ENCODE data around the gene TSPAN16.
"Not testable (repeated sequence)": the region's sequence is repeated elsewhere in the genome, so short reads cannot be mapped to it uniquely, and the experiment has no call there.

TSPAN16 gene

GRCh38 chr19:11345122-11345803 lies 49.3 kb downstream of the TSPAN16 start:
- DNase-seq (ENCODE audit: low spot score): no peak
- FAIRE-seq: no peak

- FAIRE-seq (no peak), DNase-seq (ENCODE audit: low spot score) (peak; percentile 93)
Measured at GRCh38 chr19:11346104-11346940, 50.4 kb downstream of the TSPAN16 start, which contains the start of the genes CCDC159 and TMEM205. TSS of gene CCDC159 (plus strand) at chr19:11346519. CDS start at chr19:11346607, 88 bp downstream. TSS of gene TMEM205 (minus strand) at chr19:11346268. CDS start at chr19:11345619, 649 bp downstream.

DNA sequence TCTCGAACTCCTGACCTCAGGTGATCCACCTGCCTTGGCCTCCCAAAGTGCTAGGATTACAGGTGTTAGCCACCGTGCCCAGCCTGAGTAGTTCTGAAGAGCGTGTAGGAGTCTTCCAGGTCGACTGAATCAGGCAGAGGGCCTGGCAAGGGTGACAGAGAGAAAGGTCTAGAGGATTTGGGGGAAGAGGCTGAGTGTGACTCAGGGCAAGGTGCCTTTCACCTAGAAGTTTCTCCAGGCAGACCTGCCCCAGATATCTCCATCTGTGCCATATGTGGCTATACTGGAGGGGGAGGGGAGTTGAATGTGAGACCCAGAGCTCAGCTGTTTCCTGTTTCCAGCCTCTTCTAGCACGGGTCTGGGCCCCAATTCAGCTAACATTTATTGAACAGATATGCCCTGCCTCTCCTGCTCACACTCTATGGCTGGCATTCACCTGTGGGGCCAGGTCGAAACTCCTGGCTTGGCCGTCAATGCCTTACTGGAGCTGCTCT lies 51.6 kb downstream of the TSPAN16 start:
- DNase-seq (ENCODE audit: low spot score) (no peak), FAIRE-seq (no peak)

DNA sequence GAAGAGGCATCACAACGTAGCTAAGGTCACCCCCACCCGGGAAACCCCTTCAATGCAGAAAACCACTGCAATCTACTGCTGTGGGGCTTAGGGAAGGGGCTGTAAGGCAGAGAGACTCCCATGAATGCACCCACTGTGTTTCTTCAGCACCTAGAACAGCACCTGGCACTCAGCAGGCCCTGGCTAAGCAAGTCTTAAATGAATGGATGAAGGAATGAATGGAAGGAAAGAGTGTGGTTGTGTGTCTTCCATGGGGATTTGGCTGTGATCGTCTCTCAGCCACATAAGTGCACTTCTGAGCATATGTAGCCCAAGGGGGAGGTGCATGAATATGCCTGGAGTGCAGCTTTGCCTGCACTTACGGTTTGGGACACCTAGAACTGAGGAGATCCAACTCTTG lies 53.2 kb downstream of the TSPAN16 start:
- no peak for FAIRE-seq
- no peak for DNase-seq (ENCODE audit: low spot score)

- DNase-seq (ENCODE audit: low spot score); FAIRE-seq: not testable (repeated sequence)
Measured at GRCh38 chr19:11354102-11354501, 58.1 kb downstream of the TSPAN16 start.

- DNase-seq (ENCODE audit: low spot score) (peak; percentile 78), FAIRE-seq (no peak)
Measured at GRCh38 chr19:11355160-11356073, 59.5 kb downstream of the TSPAN16 start, which contains the start of gene PLPPR2. TSS of gene PLPPR2 (plus strand) at chr19:11355432. CDS start at chr19:11357674, 2,242 bp downstream.

GRCh38 chr19:11356074-11356397 lies 60.1 kb downstream of the TSPAN16 start:
- DNase-seq (ENCODE audit: low spot score) (no peak), FAIRE-seq (peak; percentile 55)

- DNase-seq (ENCODE audit: low spot score) (no peak), FAIRE-seq (no peak)
Measured at GRCh38 chr19:11356676-11357550, 61.0 kb downstream of the TSPAN16 start.

DNA sequence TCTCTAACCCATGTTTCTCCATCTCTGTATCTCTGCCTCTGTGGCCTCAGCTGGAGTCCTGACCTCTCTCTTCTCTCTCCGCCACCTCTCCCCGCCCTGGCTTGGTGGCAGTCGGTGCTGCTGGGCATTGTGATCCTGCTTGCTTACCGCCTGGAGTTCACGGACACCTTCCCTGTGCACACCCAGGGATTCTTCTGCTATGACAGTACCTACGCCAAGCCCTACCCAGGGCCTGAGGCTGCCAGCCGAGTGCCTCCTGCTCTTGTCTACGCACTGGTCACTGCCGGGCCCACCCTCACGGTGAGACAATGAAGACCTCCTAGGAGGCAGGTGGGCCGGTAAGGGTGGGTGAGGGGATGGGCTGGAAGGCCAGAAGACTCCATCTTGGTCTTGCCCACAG lies 63.5 kb downstream of the TSPAN16 start:
- DNase-seq (ENCODE audit: low spot score) (no peak), FAIRE-seq (no peak)

GRCh38 chr19:11361037-11361770 lies 65.2 kb downstream of the TSPAN16 start:
- no peak for DNase-seq (ENCODE audit: low spot score)
- no peak for FAIRE-seq

DNA sequence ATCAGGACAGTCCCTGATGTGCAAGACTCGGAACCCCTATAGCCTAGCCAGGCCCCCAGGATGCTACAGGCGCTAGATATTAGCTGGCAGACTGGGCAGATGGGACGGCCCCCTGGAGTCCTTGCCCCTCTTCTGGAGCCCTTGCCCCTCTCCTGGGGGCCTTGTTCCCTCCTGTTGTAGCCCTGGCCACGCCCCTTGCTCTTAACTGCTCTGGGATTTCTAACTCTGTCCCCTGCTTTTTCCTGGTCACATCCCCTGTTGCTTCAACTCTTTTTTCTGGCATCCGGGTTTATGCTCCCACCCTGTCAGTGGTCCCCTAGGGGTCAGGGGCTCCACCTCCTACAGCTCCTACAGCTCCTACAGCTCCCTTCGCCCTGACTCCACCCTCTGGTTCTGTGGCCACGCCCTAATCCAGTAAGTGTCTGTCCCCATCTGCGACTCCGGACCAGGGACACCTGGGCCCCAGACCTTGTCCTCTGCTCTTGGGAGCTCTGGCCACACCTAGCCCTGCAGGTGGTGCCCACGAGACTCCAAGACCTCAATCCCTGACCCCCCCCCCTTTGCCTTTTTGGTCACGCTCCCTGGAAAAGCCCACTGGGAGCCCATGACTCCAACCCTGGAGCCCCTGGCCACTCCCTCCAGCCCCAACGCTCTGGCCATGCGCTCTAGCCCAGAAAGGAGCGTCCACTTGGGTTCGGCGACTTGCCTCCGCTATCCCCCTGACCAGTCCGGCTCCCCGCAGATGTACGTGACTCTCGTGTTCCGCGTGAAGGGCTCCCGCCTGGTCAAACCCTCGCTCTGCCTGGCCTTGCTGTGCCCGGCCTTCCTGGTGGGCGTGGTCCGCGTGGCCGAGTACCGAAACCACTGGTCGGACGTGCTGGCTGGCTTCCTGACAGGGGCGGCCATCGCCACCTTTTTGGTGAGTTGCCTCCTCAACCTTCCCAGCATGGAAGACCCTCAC lies 66.1 kb downstream of the TSPAN16 start:
- no peak for DNase-seq (ENCODE audit: low spot score)
- no peak for FAIRE-seq

- DNase-seq (ENCODE audit: low spot score) (no peak), FAIRE-seq (no peak)
Measured at GRCh38 chr19:11363881-11364280, 67.9 kb downstream of the TSPAN16 start.

- FAIRE-seq: no peak
- no peak for DNase-seq (ENCODE audit: low spot score)
Measured at GRCh38 chr19:11364296-11364904, 68.4 kb downstream of the TSPAN16 start.

GRCh38 chr19:11364935-11365334 lies 69.0 kb downstream of the TSPAN16 start:
- no peak for FAIRE-seq
- no peak for DNase-seq (ENCODE audit: low spot score)

All from urothelium cell line (cell line).